Transverse colon (tissue), 4 donors: ENCODE measurements around the gene CSTF3. TPM values are rescaled to one million over a fixed set of nuclear protein-coding genes. Genes with fewer than 3 reads are reported as not detected.

Experiments
- DNase-seq: peaks from one replicate; pipeline ENCODE4 v3.0.0-alpha.2; 2019
- H3K27ac ChIP-seq, 4 donors: fragments of 200-600 bp; sonication (generic); 2 replicates each; pipeline ENCODE4 v1.5.1; 2016 to 2018; ENCODE audit warnings: inconsistent platforms in 4 of 4
- H3K27me3 ChIP-seq: fragments of 200-600 bp; sonication (generic); 2 replicates; pipeline ENCODE4 v1.5.1; 2017; ENCODE audit warnings: inconsistent platforms
- H3K36me3 ChIP-seq, 4 donors: fragments of 200-600 bp; sonication (generic); 2 replicates each; pipeline ENCODE4 v1.5.1; 2017 to 2019; ENCODE audit warnings: inconsistent platforms in 4 of 4
- H3K4me1 ChIP-seq, 4 donors: fragments of 200-600 bp; sonication (generic); 2 replicates each; pipeline ENCODE4 v1.5.1; 2017 to 2020; ENCODE audit warnings: inconsistent platforms in 4 of 4
- H3K4me3 ChIP-seq, 4 donors: fragments of 200-600 bp; sonication (generic); 1 replicate in 1 of 4; 2 replicates in 3 of 4; pipeline versions ENCODE4 v1.5.1 to v1.6.1; 2017 to 2019; ENCODE audit warnings: inconsistent platforms in 4 of 4
- H3K9me3 ChIP-seq, 2 donors: fragments of 200-600 bp; sonication (generic); 2 replicates each; pipeline ENCODE4 v1.5.1; 2017 to 2019; ENCODE audit warnings: inconsistent platforms in 2 of 2
- CTCF ChIP-seq, 5 experiments: fragments of 200-600 bp in 3 of 5; fragments of 450-650 bp in 2 of 5; sonication (generic) in 3 of 5; IDR thresholded peaks; 1 replicate in 2 of 5; 2 replicates in 3 of 5; pipeline ENCODE4 v1.5.1; 2016 to 2017; ENCODE audit warnings: antibody characterized with exemption in 5 of 5, inconsistent platforms in 3 of 5, mild to moderate bottlenecking in 2 of 5, moderate library complexity in 1 of 5
- EP300 ChIP-seq: sonication (generic); formaldehyde crosslinking; IDR thresholded peaks from one replicate; pipeline ENCODE4 v1.6.1; 2017; ENCODE audit warnings: antibody characterized with exemption, low read depth
- POLR2A ChIP-seq: fragments of 450-650 bp; IDR thresholded peaks from one replicate; pipeline ENCODE4 v1.6.1; 2016; ENCODE audit warnings: antibody characterized with exemption, mild to moderate bottlenecking, moderate library complexity
- POLR2AphosphoS5 ChIP-seq, 3 donors: sonication (generic); formaldehyde crosslinking; IDR thresholded peaks; one replicate each; pipeline ENCODE4 v1.6.1; 2016; ENCODE audit warnings: antibody characterized with exemption in 3 of 3
- WGBS, 2 donors: methylation state at CpG; one replicate each; pipeline ENCODE4 v1.1.5; 2018; ENCODE audit warnings: low coverage in 1 of 2; 5-methylcytosine and 5-hydroxymethylcytosine counted together
- in situ Hi-C, 4 donors: fragments of 200-750 bp; cut with MboI; loops; one replicate each; pipeline versions ENCODE4 v1.15.0 to v1.15.1; 2017; ENCODE audit warnings: low sequenced_read_pairs in 3 of 4, low pct_ligation_motif_present in 1 of 4, low pct_unique_long_range_greater_than_20kb in 1 of 4
- intact Hi-C: fragments of 100-400 bp; cut with DNase I; formaldehyde crosslinking; loops from one replicate; pipeline ENCODE4 v1.15.1; 2023; ENCODE audit warnings: low total_unique reads
- total RNA-seq, 4 donors: library from RNA; depleted of rRNA; stranded (reverse); fragments of >200 nt; gene quantifications; one replicate each; pipeline ENCODE4 v1.1.0, GENCODE V29; 2016

Gene CSTF3
- total RNA-seq, 4 donors from 2014 or later: 2.2 to 167 (median 14.2) TPM

GRCh38 chr11:33063326-33063881 lies 97.9 kb downstream of the CSTF3 start:
- Histone ChIP-seq H3K27me3 (no peaks in the 10 kb centered on the region), H3K36me3 (peaks cover 0 to 27% (median 2%) of the 10 kb centered on the region in 4 donors), H3K4me1 (peaks cover 24 to 54% (median 28%) of the 10 kb centered on the region in 4 donors), H3K4me3 (no peak overlapping the region), H3K27ac (peak overlapping the region; percentile 75 to 89 (median 84)), H3K9me3 (no peaks in the 10 kb centered on the region)
- TF ChIP-seq POLR2AphosphoS5 (IDR thresholded peaks at IDR 0.05) (no peak), EP300 (no peak), CTCF (IDR thresholded peaks at IDR 0.05) (no peak), POLR2A (no peak)
- WGBS, 2 donors: 56 to 80% methylated on average over 2 to 3 of the region's 3 CpGs
- no peak for DNase-seq
- intact Hi-C loops (no loop called here), in situ Hi-C loops (loop anchor here in 3 of 4 donors (5.0 to 10.0 kb wide), 2 partner anchors 99 to 106 kb away; no protein-coding TSS in a partner anchor)

GRCh38 chr11:33062137-33062536 lies 99.1 kb downstream of the CSTF3 start:
- no peak for DNase-seq
- H3K27ac ChIP-seq: peak overlapping the region; percentile 75 to 89 (median 84)
- H3K4me1 ChIP-seq: peaks cover 24 to 54% (median 28%) of the 10 kb centered on the region in 4 donors
- in situ Hi-C loops (loop anchor here in 3 of 4 donors (5.0 to 10.0 kb wide), 2 partner anchors 97 to 105 kb away; no protein-coding TSS in a partner anchor), intact Hi-C loops (no loop called here)
- no peak overlapping the region for H3K4me3 ChIP-seq
- H3K36me3 ChIP-seq: peaks cover 0 to 14% (median 6%) of the 10 kb centered on the region in 4 donors
- 60 to 76% methylated on average over 5 of the region's 5 CpGs for WGBS, 2 donors
- TF ChIP-seq POLR2A (no peak), POLR2AphosphoS5 (IDR thresholded peaks at IDR 0.05) (peak in 1 of 3 donors; percentile 13)
- no peaks in the 10 kb centered on the region for H3K27me3 ChIP-seq
- H3K9me3 ChIP-seq: no peaks in the 10 kb centered on the region

GRCh38 chr11:33060271-33060670 lies 101.0 kb downstream of the CSTF3 start:
- DNase-seq: no peak
- WGBS, 2 donors: 84% methylated on average over 3 of the region's 3 CpGs; no CpG with 5 or more reads in 1 of the 2 donors
- H3K4me3 ChIP-seq: no peak overlapping the region
- intact Hi-C loops (no loop called here), in situ Hi-C loops (loop anchor here in 3 of 4 donors (5.0 to 10.0 kb wide), 2 partner anchors 95 to 103 kb away; no protein-coding TSS in a partner anchor)
- no peak for TF ChIP-seq EP300
- no peaks in the 10 kb centered on the region for H3K9me3 ChIP-seq
- H3K4me1 ChIP-seq: peaks cover 24 to 52% (median 28%) of the 10 kb centered on the region in 4 donors
- H3K27me3 ChIP-seq: no peaks in the 10 kb centered on the region
- H3K36me3 ChIP-seq: peaks cover 0 to 13% (median 6%) of the 10 kb centered on the region in 4 donors
- H3K27ac ChIP-seq: peak overlapping the region; percentile 75 to 89 (median 84)

- H3K27ac ChIP-seq: peak overlapping the region; percentile 75 to 89 (median 84)
- intact Hi-C loops (no loop called here), in situ Hi-C loops (loop anchor here in 3 of 4 donors (5.0 to 10.0 kb wide), 2 partner anchors 95 to 102 kb away; no protein-coding TSS in a partner anchor)
- no peaks in the 10 kb centered on the region for H3K9me3 ChIP-seq
- H3K4me3 ChIP-seq: no peak overlapping the region
- TF ChIP-seq EP300: no peak
- TF ChIP-seq POLR2A: no peak
- TF ChIP-seq POLR2AphosphoS5 (IDR thresholded peaks at IDR 0.05): no peak
- TF ChIP-seq CTCF (IDR thresholded peaks at IDR 0.05): no peak
- H3K36me3 ChIP-seq: peaks cover 0 to 18% (median 6%) of the 10 kb centered on the region in 4 donors
- H3K27me3 ChIP-seq: no peaks in the 10 kb centered on the region
- H3K4me1 ChIP-seq: peaks cover 22 to 44% (median 26%) of the 10 kb centered on the region in 4 donors
- DNase-seq: no peak
- 64 to 75% methylated on average over 5 of the region's 5 CpGs for WGBS, 2 donors
These were observed 101.8 kb downstream of the CSTF3 start for GRCh38 chr11:33059331-33060007.

GRCh38 chr11:33057284-33057683 lies 104.0 kb downstream of the CSTF3 start:
- TF ChIP-seq CTCF (IDR thresholded peaks at IDR 0.05) (no peak), POLR2A (no peak), EP300 (no peak), POLR2AphosphoS5 (IDR thresholded peaks at IDR 0.05) (no peak)
- in situ Hi-C loops: no loop called here
- no peak for DNase-seq
- Histone ChIP-seq H3K4me1 (peaks cover 9 to 22% (median 19%) of the 10 kb centered on the region in 4 donors), H3K4me3 (no peak overlapping the region), H3K36me3 (peaks cover 0 to 20% (median 6%) of the 10 kb centered on the region in 4 donors), H3K27me3 (no peaks in the 10 kb centered on the region), H3K9me3 (no peaks in the 10 kb centered on the region), H3K27ac (no peak overlapping the region)
- intact Hi-C loops: no loop called here
- WGBS, 2 donors: 91 to 92% methylated on average over 1 of the region's 1 CpG
